Measurements from ENCODE around the gene SUCLG2.

SUCLG2 gene, protein sequence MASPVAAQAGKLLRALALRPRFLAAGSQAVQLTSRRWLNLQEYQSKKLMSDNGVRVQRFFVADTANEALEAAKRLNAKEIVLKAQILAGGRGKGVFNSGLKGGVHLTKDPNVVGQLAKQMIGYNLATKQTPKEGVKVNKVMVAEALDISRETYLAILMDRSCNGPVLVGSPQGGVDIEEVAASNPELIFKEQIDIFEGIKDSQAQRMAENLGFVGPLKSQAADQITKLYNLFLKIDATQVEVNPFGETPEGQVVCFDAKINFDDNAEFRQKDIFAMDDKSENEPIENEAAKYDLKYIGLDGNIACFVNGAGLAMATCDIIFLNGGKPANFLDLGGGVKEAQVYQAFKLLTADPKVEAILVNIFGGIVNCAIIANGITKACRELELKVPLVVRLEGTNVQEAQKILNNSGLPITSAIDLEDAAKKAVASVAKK
- 57.8 reads per million, percentile 71 among the genes with 10 or more reads in this experiment for total RNA-seq

DNA sequence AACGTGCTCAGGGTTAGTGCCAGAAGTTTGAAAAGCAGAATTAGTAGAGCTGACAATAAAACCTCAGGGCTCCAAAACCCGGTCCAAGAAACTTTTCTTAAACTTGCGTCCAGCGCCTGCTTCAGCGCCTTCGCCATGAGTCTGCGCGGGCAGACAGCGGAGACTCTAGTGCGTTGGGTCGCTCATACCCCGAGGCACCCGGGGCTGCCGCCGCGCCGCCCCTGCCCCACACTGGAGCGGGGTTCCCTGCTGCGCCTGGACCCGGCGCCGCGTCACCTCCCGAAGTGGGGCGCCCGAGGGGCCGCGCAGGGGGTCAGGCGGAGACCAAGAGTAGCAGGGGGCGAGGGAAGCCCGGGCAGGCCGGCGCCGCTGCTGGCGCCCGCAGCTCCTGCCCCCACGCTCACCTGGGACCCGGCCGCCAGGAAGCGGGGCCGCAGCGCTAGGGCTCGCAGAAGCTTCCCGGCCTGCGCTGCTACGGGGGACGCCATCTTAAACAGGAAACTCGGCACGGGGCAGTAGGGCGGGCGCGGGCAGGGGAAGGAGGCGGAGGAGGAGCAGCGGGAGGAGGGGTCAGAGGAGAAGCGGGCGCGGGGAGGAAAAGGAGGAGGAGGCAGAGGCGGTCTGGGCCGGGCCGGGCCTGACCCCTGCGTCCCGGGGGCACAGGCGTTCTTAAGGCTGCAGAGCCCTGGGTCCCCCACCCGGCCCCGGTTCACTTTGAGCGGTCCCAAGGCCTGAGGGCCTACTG, at the start of gene SUCLG2:
TSS of gene SUCLG2 (minus strand) at position 514 of the 745 bp plus-strand sequence. CDS start at position 488, 26 bp downstream.
- DNase-seq: peak; percentile 66

- no peak for DNase-seq
Observed at GRCh38 chr3:67700596-67700995, 46.2 kb upstream of the SUCLG2 start.

- no peak for DNase-seq
Observed at GRCh38 chr3:67699882-67700281, 45.5 kb upstream of the SUCLG2 start.

- no peak for DNase-seq
Observed at GRCh38 chr3:67692621-67693020, 38.2 kb upstream of the SUCLG2 start.

GRCh38 chr3:67691926-67692325, 37.5 kb upstream of the SUCLG2 start:
- no peak for DNase-seq

GRCh38 chr3:67691207-67691606, 36.8 kb upstream of the SUCLG2 start:
- no peak for DNase-seq

DNA sequence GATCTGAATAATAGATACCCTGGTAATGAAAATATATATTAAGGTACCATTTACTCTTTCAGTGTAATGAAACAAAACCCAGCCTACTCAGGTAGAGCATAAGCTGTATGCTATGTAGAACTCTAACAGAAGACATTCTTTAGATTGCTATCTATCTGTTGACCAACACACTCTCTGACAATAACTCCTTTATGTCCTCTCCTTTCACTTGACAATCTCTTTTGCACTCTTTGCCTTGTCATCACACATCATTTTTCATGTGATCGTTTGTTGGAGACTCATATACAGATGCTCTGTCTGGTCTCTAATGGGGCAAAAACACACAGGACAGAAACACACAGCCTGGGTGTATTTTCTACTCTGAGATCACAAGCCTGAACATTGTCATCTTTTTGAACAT, 35.4 kb upstream of the SUCLG2 start:
- DNase-seq: no peak

GRCh38 chr3:67688231-67688630, 33.8 kb upstream of the SUCLG2 start:
- DNase-seq: no peak

- no peak for DNase-seq
Observed at GRCh38 chr3:67686069-67686468, 31.7 kb upstream of the SUCLG2 start.

DNA sequence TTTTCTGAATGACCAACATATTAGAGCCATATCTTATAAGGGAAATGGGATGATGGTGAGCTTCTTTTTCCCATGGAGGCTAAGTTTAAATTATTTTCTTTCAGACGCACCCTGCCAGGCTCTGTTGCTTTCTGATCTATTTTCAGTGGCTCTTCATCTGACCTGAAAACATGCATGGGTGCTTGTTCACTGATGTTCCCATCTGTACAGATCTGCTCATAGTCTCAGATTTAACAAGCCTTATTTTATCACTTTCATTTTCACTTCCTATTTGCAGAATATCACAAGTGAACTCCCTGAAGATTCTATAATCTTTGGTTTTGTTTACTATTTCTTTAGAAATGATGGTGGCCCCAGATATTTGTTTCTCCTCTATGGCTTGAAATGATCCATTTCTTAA, 31.1 kb upstream of the SUCLG2 start:
- DNase-seq: no peak

GRCh38 chr3:67684211-67684610, 29.8 kb upstream of the SUCLG2 start:
- no peak for DNase-seq

DNA sequence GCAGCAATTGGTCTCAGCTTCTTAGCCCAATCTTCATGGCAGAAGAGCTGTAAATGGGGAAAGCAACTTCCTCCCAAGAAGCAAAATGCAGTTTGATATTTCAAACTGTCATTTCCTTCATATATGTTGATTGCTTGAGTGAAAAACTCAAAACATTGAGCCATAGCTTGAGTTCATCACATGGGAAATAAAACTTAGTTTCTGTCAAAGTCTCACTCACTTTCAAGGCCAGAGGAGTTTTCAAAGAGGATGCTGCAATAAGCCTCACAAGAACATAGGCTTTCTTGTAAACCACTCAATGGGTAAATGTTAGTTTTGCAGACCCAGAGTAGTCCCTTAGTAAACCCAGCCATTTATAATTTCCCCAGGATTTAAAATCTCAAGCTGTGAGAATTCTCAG, 29.1 kb upstream of the SUCLG2 start:
- no peak for DNase-seq

GRCh38 chr3:67678665-67679064, 24.3 kb upstream of the SUCLG2 start:
- no peak for DNase-seq

DNA sequence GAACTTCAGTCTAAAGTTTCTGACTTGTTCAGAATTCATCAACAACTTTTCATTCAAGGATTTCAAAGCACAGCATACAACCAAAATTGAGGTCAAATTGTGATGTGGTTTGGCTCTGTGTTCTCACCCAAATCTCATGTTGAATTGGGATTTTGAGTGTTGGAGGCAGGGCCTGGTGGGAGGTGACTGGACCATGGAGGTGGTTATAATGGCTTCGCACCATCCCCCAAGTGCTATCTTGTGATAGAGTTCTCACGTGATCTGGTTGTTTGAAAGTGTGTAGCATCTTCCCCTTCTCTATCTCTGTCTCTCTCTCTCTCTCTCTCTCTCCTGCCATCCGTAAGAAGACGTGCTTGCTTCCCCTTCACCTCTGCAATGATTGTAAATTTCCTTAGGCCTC, 19.6 kb upstream of the SUCLG2 start:
- DNase-seq: no peak

- no peak for DNase-seq
Observed at GRCh38 chr3:67662733-67663132, 8.3 kb upstream of the SUCLG2 start.

DNA sequence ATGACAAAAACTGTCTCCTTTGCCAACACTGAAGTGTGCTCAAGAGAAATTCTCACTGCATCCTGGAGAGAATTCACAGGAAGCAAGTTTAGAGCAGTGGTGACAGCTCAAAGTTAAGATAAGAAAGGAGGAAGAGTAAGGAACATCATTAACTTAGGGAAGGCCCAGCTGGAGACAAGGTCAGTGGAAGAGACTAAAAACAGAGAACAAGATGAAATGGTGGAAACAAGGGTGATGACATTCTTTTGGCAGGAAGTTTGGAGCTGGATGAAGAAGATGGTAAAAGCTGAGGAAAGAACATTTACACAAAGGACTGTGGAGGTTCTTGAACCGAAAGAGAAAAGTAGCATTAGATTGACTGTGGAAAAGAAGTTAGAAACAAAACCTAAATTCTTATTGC, 6.7 kb upstream of the SUCLG2 start:
- DNase-seq: no peak

DNA sequence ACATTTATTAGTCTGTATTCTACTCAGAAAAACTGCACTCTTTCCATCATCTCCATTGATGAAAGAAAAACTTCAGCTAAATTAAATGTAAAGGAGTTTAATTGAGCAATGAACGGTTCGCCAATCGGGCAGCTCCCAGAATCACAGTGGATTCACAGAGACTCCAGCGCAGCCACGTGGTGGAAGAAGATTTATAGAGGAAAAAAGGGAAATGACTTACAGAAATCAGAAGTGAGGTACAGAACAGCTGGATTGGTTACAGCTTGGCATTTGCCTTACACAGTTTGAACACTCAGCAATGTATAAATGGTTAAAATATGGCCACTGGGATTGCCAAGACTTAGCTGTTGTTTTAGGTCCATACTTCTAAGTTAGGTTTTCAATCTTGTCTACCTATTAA, 2.8 kb upstream of the SUCLG2 start:
- no peak for DNase-seq

- no peak for DNase-seq
Observed at GRCh38 chr3:67656614-67657013, 2.2 kb upstream of the SUCLG2 start.

- peak; percentile 62 for DNase-seq
Observed at GRCh38 chr3:67655364-67656121, 1.1 kb upstream of the SUCLG2 start.

GRCh38 chr3:67654844-67655177, 399 bp upstream of the SUCLG2 start:
- DNase-seq: no peak

GRCh38 chr3:67653425-67654098, 850 bp downstream of the SUCLG2 start:
- DNase-seq: no peak

GRCh38 chr3:67650084-67650483, 4.3 kb downstream of the SUCLG2 start:
- no peak for DNase-seq

DNA sequence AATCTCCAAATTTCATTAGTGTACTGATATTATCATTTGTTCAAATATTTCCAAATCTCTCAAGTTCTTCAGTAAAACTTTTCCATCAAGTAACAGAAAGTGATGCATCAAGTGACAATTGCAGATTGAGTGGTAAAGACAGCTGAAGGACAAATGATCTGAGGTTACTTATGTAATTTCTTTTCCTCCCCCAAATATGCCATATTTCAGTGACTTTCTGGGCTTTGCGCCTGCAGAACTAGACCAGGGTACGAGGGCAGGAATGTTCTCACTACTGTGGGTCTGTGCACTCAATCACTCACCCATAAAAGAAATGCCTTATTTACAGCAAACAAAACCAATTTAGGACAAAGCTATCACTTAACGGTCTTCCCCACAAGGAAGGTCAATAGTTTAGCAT, 4.7 kb downstream of the SUCLG2 start:
- no peak for DNase-seq
